GM18909 (cell line): Measurements from ENCODE around the gene ZNF296.
"Not testable (repeated sequence)": the region's sequence is repeated elsewhere in the genome, so short reads cannot be mapped to it uniquely, and the experiment has no call there.

Experiments
- ATAC-seq: cut with Tn5 transposase; IDR thresholded peaks from one replicate; pipeline ENCODE4 v1.9.1; 2021; ENCODE audit warnings: mild to moderate bottlenecking; ENCODE audit not compliant: unreplicated experiment, poor library complexity

Gene ZNF296

DNA sequence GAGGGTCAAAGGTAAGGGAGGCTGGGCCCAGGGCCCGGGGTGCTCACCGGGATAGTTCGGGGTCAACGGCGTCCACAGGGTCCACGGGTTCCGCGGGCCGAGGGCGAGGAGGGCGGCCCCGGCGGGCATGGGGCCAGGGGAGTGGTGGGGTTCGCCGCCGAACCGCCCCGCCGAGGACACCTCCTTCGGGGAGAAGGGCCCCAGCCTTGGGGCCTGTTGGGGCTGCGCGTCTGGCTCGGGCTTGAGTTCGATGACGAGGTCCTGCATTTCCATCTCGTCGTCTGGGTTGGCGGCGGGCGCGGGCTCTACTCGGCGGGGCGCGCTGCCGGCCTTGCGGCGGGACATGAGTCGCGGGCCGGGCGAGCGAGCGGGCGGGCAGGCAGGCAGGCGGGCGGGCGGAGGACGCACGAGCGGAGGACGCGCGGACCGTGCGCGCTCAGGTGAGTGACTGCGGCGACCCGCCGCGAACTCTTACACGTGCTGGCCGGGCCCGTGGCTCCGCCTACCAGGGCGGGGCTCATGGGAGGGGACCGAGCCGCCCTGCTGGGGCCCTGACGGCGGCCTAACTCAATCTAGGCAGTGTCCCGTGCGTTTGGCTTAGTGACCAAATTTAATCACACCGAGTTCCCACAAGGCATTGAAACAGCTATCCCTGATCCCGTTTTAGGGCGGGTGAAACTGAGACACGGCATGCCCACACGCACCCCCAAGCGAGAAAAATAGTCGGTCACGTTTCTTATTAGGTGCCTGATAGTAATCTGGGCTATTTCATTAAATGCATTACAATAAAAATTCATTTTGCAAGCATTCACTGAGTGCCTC is at the start of gene ZNF296:
Gene ZNF296, minus strand, starts transcription at position 450 of the 822 bp plus-strand sequence. Its CDS starts 105 bp downstream, at position 345.
- ATAC-seq = peak; percentile 44

- ATAC-seq = no peak
These were observed 49.1 kb upstream of the ZNF296 start for GRCh38 chr19:45125360-45125759.

GRCh38 chr19:45124021-45124420 is 47.7 kb upstream of the ZNF296 start:
- no peak for ATAC-seq

GRCh38 chr19:45123440-45123850 is 47.2 kb upstream of the ZNF296 start:
- ATAC-seq = no peak

GRCh38 chr19:45122832-45123231 is 46.6 kb upstream of the ZNF296 start:
- ATAC-seq = no peak

GRCh38 chr19:45121827-45122345 is 45.6 kb upstream of the ZNF296 start:
- no peak for ATAC-seq

DNA sequence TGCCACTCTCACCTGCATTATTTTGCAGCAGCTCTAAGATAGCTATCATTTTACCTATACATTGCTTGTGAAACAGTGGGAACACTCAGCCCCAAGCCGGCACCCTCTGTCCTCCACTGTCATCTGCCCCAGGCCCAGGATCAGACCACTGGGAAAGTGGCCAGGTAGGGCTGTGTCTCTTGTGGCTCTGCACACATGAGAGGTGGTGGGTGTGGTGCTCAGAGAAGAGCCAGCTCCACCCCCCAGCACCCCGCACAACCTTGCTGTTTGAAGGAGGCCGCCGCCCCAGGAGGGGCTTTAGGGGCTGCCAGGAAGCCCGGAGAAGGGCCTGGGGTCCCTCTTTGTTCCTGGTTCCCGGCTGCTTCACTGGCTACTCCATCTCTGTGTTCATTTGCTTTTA is 43.3 kb upstream of the ZNF296 start:
- ATAC-seq = no peak

DNA sequence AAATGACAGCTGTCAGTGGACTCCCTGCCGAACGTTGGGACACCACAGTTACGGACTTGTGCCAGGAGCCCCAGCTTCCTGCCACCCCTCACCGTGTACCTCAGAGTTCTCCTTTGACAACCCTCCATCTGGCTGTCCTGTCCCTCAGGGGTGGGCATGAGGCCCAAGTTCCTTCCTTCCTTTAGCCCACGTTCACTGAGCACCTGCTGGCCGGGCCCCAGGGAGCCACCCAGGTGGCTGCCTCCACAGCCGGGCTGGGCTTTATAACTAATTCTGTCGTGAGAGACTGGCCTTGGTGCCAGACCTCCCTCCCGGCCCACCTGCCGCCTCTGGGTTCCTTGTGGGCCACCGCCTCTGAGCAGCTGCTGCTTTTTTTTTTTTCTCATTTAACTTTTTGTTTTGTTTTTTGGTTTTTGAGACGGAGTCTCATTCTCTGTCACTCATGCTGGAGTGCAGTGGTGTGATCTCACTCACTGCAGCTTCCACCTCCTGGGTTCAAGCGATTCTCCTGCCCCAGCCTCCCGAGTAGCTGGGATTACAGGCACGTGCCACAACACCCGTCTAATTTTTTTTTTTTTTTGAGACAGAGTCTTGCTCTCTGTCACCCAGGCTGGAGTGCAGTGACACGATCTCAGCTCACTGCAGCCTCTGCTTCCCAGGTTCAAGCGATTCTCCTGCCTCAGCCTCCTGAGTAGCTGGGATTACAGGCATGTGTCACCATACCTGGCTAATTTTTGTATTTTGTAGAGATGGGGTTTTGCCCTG is 42.5 kb upstream of the ZNF296 start:
- peak; percentile 51 for ATAC-seq

DNA sequence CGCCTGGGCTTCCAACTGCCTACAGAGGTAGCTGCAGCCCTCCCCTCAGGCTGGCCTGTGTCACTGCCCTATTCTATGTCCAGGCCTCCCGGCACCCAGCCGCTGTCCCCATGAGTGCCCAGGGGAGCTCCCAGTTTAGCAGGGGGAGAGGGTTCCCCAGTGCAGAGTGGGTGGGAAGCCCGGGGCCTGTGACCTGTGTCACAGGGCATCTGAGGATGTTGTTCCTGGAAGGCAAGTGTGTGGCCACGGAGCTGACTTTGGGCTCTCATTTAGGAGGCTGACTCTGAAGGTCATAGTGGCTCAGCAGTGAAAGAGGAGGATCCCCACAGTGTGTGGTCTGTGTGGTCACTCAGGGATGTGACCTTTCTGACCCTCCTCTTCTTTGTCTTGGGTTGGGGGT is 41.8 kb upstream of the ZNF296 start:
- ATAC-seq = peak; percentile 9

- no peak for ATAC-seq
These were observed 41.4 kb upstream of the ZNF296 start for GRCh38 chr19:45117671-45118070.

DNA sequence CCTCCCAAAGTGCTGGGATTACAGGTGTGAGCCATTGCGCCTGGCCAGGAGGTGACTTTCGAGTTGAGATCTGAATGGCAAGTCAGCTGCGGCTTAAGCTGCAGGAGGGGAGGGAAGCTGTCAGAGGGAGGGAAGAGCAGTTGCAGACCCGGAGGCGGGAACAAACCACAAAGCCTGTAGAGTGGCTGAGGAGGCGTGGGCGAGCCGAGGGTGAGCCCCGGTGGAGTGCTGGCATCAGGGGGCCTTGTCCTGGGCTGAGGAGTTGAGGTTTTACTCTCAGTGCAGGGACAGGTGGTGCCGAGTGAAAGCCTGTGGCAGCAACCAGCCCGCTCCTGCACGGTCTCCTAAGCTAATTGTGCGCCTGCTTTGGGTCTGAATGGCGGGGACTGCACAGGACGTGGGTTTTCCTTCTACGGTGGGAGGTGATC is 40.9 kb upstream of the ZNF296 start:
- ATAC-seq = peak; percentile 38

DNA sequence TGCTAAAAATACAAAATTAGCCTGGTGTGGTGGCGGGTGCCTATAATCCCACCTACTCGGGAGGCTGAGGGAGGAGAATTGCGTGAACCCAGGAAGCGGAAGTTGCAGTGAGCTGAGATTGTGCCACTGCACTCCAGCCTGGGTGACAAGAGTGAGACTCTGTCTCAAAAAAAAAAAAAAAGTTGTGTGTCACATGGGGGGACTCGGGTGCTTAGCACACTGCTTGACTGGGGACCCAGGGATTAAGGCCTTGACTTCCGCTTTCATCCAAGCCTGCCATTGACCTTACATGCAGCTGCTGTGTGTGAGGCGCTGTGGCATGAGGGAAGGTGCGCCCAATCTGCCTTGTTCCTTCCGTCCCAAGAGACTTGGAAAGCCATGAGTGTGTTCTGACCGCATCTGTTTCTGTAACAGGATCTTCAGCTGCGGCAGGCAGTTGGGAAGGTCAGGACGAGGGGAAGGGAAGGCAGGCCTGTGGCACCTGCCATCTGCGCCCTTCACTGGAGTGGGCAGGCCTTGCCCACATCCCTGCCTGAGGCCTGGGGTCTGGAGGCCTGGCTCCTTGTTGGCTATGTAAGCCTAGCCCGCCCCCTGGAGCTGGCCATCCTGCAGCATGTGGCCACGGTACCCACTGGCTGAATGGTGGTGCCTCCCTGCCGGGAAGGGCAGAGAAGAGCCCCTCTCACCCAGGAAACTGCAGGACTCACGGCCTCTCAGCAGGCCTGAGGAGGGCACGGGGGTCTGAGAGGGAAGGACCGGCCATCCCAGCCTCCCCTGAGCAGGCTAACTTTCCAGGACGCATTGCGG is 39.7 kb upstream of the ZNF296 start:
- ATAC-seq = no peak

GRCh38 chr19:45114116-45114515 is 37.8 kb upstream of the ZNF296 start:
- no peak for ATAC-seq

GRCh38 chr19:45113628-45114027 is 37.4 kb upstream of the ZNF296 start:
- ATAC-seq = no peak

DNA sequence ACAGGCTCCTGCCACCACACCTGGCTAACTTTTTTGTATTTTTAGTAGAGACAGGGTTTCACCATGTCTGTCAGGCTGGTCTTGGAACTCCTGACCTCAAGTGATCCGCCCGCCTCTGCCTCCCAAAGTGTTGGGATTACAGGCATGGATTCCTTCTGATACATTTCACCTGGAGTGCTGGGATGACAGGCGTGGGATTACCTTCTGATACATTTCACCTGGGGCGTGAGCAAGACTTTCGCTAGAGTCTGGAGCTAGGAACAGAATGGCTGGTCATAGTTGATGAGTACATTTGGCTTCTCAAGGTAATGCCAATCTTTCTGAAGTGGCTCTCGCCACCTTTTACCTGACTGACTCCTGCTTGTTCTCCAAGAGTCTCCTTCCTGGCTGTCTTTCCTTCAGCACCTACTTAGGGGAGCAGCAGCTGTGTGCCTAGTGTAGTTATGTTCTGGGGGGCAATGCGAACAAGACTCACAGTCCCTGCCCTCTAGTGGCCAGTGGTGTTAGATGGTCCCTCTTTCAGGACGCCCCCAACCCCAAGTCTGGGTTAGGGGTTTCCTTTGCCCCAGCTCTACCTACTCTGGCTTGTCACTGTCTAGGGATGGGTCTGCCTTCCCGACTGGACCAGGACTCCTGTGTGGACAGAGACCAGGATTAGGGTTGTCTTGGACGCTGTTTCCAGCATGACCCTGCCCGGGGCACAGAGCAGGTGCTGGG is 36.0 kb upstream of the ZNF296 start:
- no peak for ATAC-seq

DNA sequence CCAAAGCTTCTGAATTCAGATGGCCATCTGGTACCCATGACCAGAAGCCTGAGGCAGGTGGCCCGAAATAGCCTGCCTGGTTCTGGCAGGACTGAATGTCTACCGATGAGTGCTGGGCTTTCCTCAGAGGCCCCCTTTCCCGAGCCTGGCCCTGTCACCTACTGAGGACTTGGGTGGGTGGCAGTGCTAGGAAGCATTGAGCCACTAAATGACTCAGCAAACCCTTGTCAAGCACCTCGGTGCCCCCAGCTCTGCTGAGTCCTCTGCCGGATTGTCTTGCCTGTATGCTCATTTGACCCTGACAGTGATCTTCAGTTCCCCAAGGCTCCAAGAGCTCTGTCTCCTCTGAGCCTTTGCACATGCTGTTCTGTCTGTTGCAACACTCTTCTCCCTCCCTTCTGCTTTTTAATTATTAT is 34.6 kb upstream of the ZNF296 start:
- no peak for ATAC-seq

- no peak for ATAC-seq
These were observed 31.4 kb upstream of the ZNF296 start for GRCh38 chr19:45107621-45108150.

DNA sequence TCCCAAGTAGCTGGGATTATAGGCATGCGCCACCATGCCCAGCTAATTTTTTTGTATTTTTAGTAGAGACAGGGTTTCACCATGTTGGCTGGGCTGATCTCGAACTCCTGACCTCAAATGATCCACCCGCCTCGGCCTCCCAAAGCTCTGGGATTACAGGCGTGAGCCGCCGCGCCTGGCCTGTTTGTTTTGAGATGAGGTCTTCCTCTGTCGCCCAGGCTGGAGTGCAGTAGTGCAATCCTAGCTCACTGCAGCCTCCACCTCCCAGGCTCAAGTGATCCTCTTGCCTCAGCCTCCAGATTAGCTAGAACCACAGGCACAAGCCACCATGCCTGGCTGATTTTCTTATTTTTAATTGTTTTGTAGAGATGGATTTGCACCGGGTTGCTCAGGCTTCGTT is 30.1 kb upstream of the ZNF296 start:
- ATAC-seq = not testable (repeated sequence)

DNA sequence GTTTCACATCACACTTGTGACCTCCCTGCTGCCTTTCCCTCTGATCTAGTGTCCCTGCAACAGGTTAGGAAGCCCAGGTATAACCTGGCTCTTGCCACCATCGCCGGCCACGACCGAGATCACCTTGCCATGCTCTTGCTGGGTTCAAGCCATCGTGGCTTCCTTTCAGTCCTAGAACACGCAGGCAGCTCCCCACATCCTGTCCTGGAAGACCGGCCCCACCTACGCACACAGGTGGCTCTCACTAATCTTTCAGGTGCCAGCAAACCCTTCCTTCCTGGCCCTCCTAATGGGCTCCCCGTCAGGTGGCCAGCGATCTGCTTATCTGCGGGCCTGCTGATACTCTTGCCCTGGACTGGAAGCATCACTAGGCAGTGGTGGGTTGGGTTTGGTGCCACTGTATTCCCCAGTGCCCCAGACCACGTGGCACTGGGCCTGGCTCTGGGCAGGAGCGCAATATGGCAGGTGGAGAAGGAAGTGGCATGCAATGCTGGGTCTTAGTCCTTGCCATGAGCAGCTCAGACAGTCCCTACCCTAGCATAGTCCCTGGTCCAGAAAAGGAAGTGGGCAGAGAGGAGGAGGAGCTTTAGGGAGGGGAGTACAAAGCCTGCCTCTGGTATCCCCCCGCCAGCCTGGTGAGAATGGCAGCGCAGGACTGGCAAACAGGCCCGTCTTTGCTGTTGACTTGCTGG is 28.5 kb upstream of the ZNF296 start:
- ATAC-seq = no peak
